ENCODE measurements around the gene KIF11. TPM values are rescaled to one million over a fixed set of nuclear protein-coding genes. Genes with fewer than 3 reads are reported as not detected.

KIF11 gene
- total and polyA plus RNA-seq, 2 donors (not counting 3 experiments of a cell fraction or from before 2014, with no cell fraction given): 7.3 to 42.6 TPM

DNA sequence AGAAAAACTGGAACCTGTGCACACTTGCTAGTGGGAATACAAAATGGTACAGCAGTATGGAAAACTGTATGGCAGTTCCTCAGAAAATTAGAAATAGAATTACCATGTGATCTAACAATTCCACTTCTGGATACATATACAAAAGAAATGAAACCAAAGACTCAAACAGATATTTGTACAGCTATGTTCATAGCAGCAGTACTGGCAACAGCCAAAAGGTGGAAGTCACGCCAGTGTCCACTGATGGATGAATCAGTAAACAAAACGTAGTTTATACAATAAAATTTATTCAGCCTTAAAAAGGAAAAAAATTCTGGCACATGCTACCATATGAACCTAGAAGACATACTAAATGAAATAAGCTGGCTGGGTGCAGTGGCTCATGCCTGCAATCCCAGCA, 42.0 kb upstream of the KIF11 start:
- CTCF ChIA-PET: interaction anchor here (1.7 kb wide), 1 partner anchor 23 kb away, joined by 9 read pairs; the partner anchor contains the start of gene IDE
- no peak overlapping the region for H3K9ac ChIP-seq (replicated peaks; ENCODE audit: extremely low read depth, insufficient read depth, low read length)
- no peaks in the 10 kb centered on the region for H3K9me1 ChIP-seq (replicated peaks; ENCODE audit: control insufficient read depth, extremely low read depth, insufficient read depth, low read length)
- no peak overlapping the region for H3K4me3 ChIP-seq (replicated peaks in 1 of 3; ENCODE audit: insufficient read depth in 1 of 3, low read depth in 1 of 3, low read length in 3 of 3)
- DNase-seq (ENCODE audit: low read depth, low spot score): no peak
- POLR2A ChIA-PET: no interaction called here
- no TSS peak for BruUV-seq (replicated peaks)
- peaks cover 29% of the 10 kb centered on the region for H3K79me2 ChIP-seq (ENCODE audit: control insufficient read depth, insufficient read depth, low read length)
- peaks cover 2% of the 10 kb centered on the region for H4K20me1 ChIP-seq (replicated peaks; ENCODE audit: control insufficient read depth, extremely low read depth, insufficient read depth, low read length)
- dilution Hi-C loops (cut with MboI; ENCODE audit: extremely low pct_ligation_motif_present, low sequenced_read_pairs): no loop called here
- H3K4me1 ChIP-seq (ENCODE audit: control insufficient read depth, extremely low read depth, insufficient read depth, low read length): no peaks in the 10 kb centered on the region
- H3K4me2 ChIP-seq (ENCODE audit: insufficient read depth, low read length): no peak overlapping the region
- no peak for FAIRE-seq
- no peak overlapping the region for H2AFZ ChIP-seq (ENCODE audit: low read depth, low read length)
- intact Hi-C loops (cut with micrococcal nuclease): no loop called here
- no peak for TF ChIP-seq EZH2 (IDR thresholded peaks at IDR 0.05; ENCODE audit: borderline replicate concordance, low read depth, low read length, severe bottlenecking)
- TF ChIP-seq POLR2AphosphoS5 (IDR thresholded peaks at IDR 0.05; ENCODE audit: insufficient read depth, low read depth, low read length): no peak
- no peak for TF ChIP-seq MYC (IDR thresholded peaks at IDR 0.05; ENCODE audit: low read depth, low read length)
- no peak for TF ChIP-seq JUN (IDR thresholded peaks at IDR 0.05; ENCODE audit: borderline replicate concordance, insufficient read depth, insufficient read length, low read depth)
- TF ChIP-seq POLR2A (IDR thresholded peaks at IDR 0.05; ENCODE audit: low read depth, low read length): no peak
- TF ChIP-seq, protein P1, sequence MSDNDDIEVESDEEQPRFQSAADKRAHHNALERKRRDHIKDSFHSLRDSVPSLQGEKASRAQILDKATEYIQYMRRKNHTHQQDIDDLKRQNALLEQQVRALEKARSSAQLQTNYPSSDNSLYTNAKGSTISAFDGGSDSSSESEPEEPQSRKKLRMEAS (IDR thresholded peaks at IDR 0.05; ENCODE audit: insufficient read depth, insufficient read length): no peak
- no peaks in the 10 kb centered on the region for H3K27me3 ChIP-seq (ENCODE audit: control insufficient read depth in 2 of 2, insufficient read depth in 2 of 2, low read length in 2 of 2)
- peaks cover 0 to 1% of the 10 kb centered on the region in 2 experiments for H3K36me3 ChIP-seq (ENCODE audit: control insufficient read depth in 2 of 2, extremely low read depth in 1 of 2, insufficient read depth in 2 of 2, low read length in 2 of 2)
- no peaks in the 10 kb centered on the region for H3K9me3 ChIP-seq (replicated peaks; ENCODE audit: control insufficient read depth, insufficient read depth, low read length)
- no peak overlapping the region for H3K27ac ChIP-seq (ENCODE audit: insufficient read depth, low read depth, low read length)

DNA sequence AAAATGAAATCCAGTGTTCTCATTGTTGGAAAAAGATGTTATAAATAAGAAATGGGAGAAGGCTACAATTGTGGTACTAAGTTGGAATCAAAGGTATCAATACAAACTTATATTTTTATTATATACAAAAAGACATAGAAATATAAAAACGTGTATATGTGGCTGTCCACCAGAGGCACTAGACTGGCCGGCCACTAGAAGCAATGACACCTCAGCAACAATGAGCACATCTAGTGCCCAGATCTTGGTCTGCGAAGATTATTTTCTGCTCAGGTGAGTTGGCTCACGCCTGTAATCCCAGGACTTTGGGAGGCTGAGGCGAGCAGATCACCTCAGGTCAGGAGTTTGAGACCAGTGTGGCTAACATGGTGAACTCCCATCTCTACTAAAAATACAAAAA, 40.6 kb upstream of the KIF11 start:
- no peaks in the 10 kb centered on the region for H3K27me3 ChIP-seq (ENCODE audit: control insufficient read depth in 2 of 2, insufficient read depth in 2 of 2, low read length in 2 of 2)
- H3K9ac ChIP-seq (replicated peaks; ENCODE audit: extremely low read depth, insufficient read depth, low read length): no peak overlapping the region
- H3K79me2 ChIP-seq (ENCODE audit: control insufficient read depth, insufficient read depth, low read length): peaks cover 29% of the 10 kb centered on the region
- H4K20me1 ChIP-seq (replicated peaks; ENCODE audit: control insufficient read depth, extremely low read depth, insufficient read depth, low read length): peaks cover 2% of the 10 kb centered on the region
- CTCF ChIA-PET: no interaction called here
- H3K9me3 ChIP-seq (replicated peaks; ENCODE audit: control insufficient read depth, insufficient read depth, low read length): no peaks in the 10 kb centered on the region
- POLR2A ChIA-PET: no interaction called here
- TF ChIP-seq, protein P2, sequence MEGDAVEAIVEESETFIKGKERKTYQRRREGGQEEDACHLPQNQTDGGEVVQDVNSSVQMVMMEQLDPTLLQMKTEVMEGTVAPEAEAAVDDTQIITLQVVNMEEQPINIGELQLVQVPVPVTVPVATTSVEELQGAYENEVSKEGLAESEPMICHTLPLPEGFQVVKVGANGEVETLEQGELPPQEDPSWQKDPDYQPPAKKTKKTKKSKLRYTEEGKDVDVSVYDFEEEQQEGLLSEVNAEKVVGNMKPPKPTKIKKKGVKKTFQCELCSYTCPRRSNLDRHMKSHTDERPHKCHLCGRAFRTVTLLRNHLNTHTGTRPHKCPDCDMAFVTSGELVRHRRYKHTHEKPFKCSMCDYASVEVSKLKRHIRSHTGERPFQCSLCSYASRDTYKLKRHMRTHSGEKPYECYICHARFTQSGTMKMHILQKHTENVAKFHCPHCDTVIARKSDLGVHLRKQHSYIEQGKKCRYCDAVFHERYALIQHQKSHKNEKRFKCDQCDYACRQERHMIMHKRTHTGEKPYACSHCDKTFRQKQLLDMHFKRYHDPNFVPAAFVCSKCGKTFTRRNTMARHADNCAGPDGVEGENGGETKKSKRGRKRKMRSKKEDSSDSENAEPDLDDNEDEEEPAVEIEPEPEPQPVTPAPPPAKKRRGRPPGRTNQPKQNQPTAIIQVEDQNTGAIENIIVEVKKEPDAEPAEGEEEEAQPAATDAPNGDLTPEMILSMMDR (IDR thresholded peaks at IDR 0.05; ENCODE audit: extremely low read depth in 1 of 2, insufficient read depth in 1 of 2, low read depth in 1 of 2, low read length in 2 of 2): peak; percentile 9 to 12
- TF ChIP-seq MYC (IDR thresholded peaks at IDR 0.05; ENCODE audit: low read depth, low read length): no peak
- TF ChIP-seq GATA2 (IDR thresholded peaks at IDR 0.05; ENCODE audit: insufficient read depth, insufficient read length, low read depth, low read length): no peak
- TF ChIP-seq, protein P1 (IDR thresholded peaks at IDR 0.05; ENCODE audit: insufficient read depth, insufficient read length): no peak
- no peak for TF ChIP-seq EZH2 (IDR thresholded peaks at IDR 0.05; ENCODE audit: borderline replicate concordance, low read depth, low read length, severe bottlenecking)
- H3K27ac ChIP-seq (ENCODE audit: insufficient read depth, low read depth, low read length): no peak overlapping the region
- no peak overlapping the region for H3K4me2 ChIP-seq (ENCODE audit: insufficient read depth, low read length)
- H3K9me1 ChIP-seq (replicated peaks; ENCODE audit: control insufficient read depth, extremely low read depth, insufficient read depth, low read length): no peaks in the 10 kb centered on the region
- no peak for DNase-seq (ENCODE audit: low read depth, low spot score)
- H3K36me3 ChIP-seq (ENCODE audit: control insufficient read depth in 2 of 2, extremely low read depth in 1 of 2, insufficient read depth in 2 of 2, low read length in 2 of 2): peaks cover 1 to 3% of the 10 kb centered on the region in 2 experiments
- H3K4me3 ChIP-seq (replicated peaks in 1 of 3; ENCODE audit: insufficient read depth in 1 of 3, low read depth in 1 of 3, low read length in 3 of 3): no peak overlapping the region
- intact Hi-C loops (cut with micrococcal nuclease) (no loop called here), dilution Hi-C loops (cut with MboI; ENCODE audit: extremely low pct_ligation_motif_present, low sequenced_read_pairs) (no loop called here)
- no peak for FAIRE-seq
- no peak overlapping the region for H2AFZ ChIP-seq (ENCODE audit: low read depth, low read length)
- H3K4me1 ChIP-seq (ENCODE audit: control insufficient read depth, extremely low read depth, insufficient read depth, low read length): no peaks in the 10 kb centered on the region
- BruUV-seq (replicated peaks): no TSS peak

Measured in endothelial cell of umbilical vein (primary cell).